GM12878 (cell line): ENCODE data around the gene PERM1. TPM values are rescaled to one million over a fixed set of nuclear protein-coding genes. Genes with fewer than 3 reads are reported as not detected.

Experiments used
- BCL3 ChIP-seq: IDR thresholded peaks from 2 replicates; pipeline ENCODE4 v1.6.1; 2011; ENCODE audit warnings: borderline replicate concordance, low read depth, mild to moderate bottlenecking, moderate library complexity, low read length; ENCODE audit not compliant: insufficient read depth, poor library complexity, severe bottlenecking
- E2F8 ChIP-seq: fragments of 450-650 bp; IDR thresholded peaks from 2 replicates; pipeline ENCODE4 v1.6.1; 2018; ENCODE audit warnings: mild to moderate bottlenecking, low read depth, moderate library complexity; ENCODE audit not compliant: partially characterized antibody
- IRF5 ChIP-seq: fragments of 450-650 bp; IDR thresholded peaks from 2 replicates; pipeline ENCODE4 v1.6.1; 2017; ENCODE audit warnings: borderline replicate concordance
- KAT2A ChIP-seq: conservative IDR thresholded peaks from 2 replicates; pipeline ENCODE4 v1.6.1; 2011; ENCODE audit warnings: low read depth, low read length; ENCODE audit not compliant: control insufficient read depth
- NFYA ChIP-seq: IDR thresholded peaks from 2 replicates; pipeline ENCODE4 v1.6.1; 2011; ENCODE audit warnings: low read depth, mild to moderate bottlenecking, low read length, improper control_type of control experiment, borderline replicate concordance
- NR2F1 ChIP-seq: fragments of 450-650 bp; conservative IDR thresholded peaks from 2 replicates; pipeline ENCODE4 v1.6.1; 2017; ENCODE audit warnings: mild to moderate bottlenecking
- RELA ChIP-seq: fragments of 450-650 bp; IDR thresholded peaks from 2 replicates; pipeline ENCODE4 v1.8.0; 2014; ENCODE audit warnings: borderline replicate concordance; ENCODE audit not compliant: partially characterized antibody
- SRF ChIP-seq, 2 experiments: IDR thresholded peaks; 2 replicates each; pipeline ENCODE4 v1.6.1; 2011; ENCODE audit warnings: low read depth in 2 of 2, low read length in 2 of 2, mild to moderate bottlenecking in 1 of 2, moderate library complexity in 1 of 2
- SUPT20H ChIP-seq: IDR thresholded peaks from 2 replicates; pipeline ENCODE4 v1.6.1; 2011; ENCODE audit warnings: low read depth, mild to moderate bottlenecking, low read length, moderate library complexity, borderline replicate concordance; ENCODE audit not compliant: control insufficient read depth
- YY1 ChIP-seq: IDR thresholded peaks from 2 replicates; pipeline ENCODE4 v1.6.1; 2011; ENCODE audit warnings: low read depth, mild to moderate bottlenecking, low read length
- ZNF217 ChIP-seq: fragments of 450-650 bp; IDR thresholded peaks from 2 replicates; pipeline ENCODE4 v1.6.1; 2017; ENCODE audit warnings: antibody characterized with exemption, mild to moderate bottlenecking
- polyA plus RNA-seq, 11 experiments: library from polyadenylated mRNA; depleted of rRNA in 4 of 11; unstranded in 6 of 11; stranded (reverse) in 5 of 11; fragments of >200 nt; fragmentation: Nextera tagmentation in 4 of 11; fragmentation: Illumina TruSeq in 1 of 11; extraction: Ambion mirVana in 4 of 11; extraction: Trizol in 1 of 11; gene quantifications; 1 replicate in 1 of 11; 2 replicates in 10 of 11; pipeline versions ENCODE4 v1.2.1 to v1.2.3, GENCODE V29; 2011 to 2016; ENCODE audit warnings: inconsistent platforms in 2 of 11, missing spikeins in 2 of 11, low read depth in 1 of 11
- total RNA-seq, 4 experiments: library from RNA; depleted of rRNA in 3 of 4; stranded (reverse); fragments of >200 nt in 3 of 4; fragmentation: Illumina TruSeq in 1 of 4; extraction: Trizol in 1 of 4; gene quantifications; 2 replicates each; pipeline versions ENCODE4 v1.2.1 to v1.2.3, GENCODE V29; 2013 to 2021

PERM1 gene
- total and polyA plus RNA-seq, 10 of the 15 experiments (the other 5 are each of a cell fraction or from before 2014, with no cell fraction given) = not detected

GRCh38 chr1:933603-933940 lies 48.3 kb downstream of the PERM1 start (continued):
- TF ChIP-seq E2F8 = no peak
- TF ChIP-seq SUPT20H = no peak
- no peak for TF ChIP-seq BCL3
- TF ChIP-seq KAT2A = no peak
- TF ChIP-seq RELA = no peak
- no peak for TF ChIP-seq SRF (IDR thresholded peaks at IDR 0.05; ENCODE audit: low read depth in 2 of 2, low read length in 2 of 2)
- no peak for TF ChIP-seq IRF5
- TF ChIP-seq NFYA = no peak
- TF ChIP-seq ZNF217 = no peak
- no peak for TF ChIP-seq YY1
- TF ChIP-seq NR2F1 = no peak
